ENCODE data around the gene ECM2. TPM values are rescaled to one million over a fixed set of nuclear protein-coding genes. Genes with fewer than 3 reads are reported as not detected.

Gene ECM2
- total RNA-seq, 1 donor from 2014 or later: 0.18 TPM

DNA sequence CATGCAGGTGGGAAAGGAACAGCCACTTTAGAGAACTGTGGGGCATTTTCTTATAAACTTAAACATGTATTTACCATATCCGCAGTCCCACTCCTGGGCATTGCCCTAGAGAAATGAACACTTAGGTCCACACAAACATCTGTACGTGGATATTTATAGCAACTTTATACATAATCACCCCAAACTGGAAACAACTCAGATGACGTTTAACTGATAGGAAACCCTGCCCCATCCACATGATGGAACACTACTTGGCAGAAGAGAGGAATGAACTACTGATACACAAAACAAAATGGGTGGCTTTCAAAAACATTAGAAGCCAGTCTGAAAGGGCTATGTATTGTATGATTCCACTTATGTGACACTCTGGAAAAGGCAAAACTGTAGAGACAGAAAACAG is 22.4 kb downstream of the ECM2 start:
- Mint-ChIP-seq H3K4me1 (ENCODE audit: low read depth, unreplicated experiment) (peaks cover 12% of the 10 kb centered on the region), H3K4me3 (ENCODE audit: unreplicated experiment) (no peak overlapping the region), H3K9me3 (ENCODE audit: unreplicated experiment) (no peaks in the 10 kb centered on the region), H3K27me3 (ENCODE audit: low read depth, unreplicated experiment) (no peaks in the 10 kb centered on the region), H3K27ac (ENCODE audit: unreplicated experiment) (no peak overlapping the region), H3K36me3 (ENCODE audit: low read depth, unreplicated experiment) (no peaks in the 10 kb centered on the region)
- peaks cover 7% of the 10 kb centered on the region for H3K4me1 ChIP-seq (ENCODE audit: insufficient read depth, low read length)
- H2AFZ ChIP-seq (ENCODE audit: low read depth, low read length): no peak overlapping the region
- FAIRE-seq: no peak
- no peaks in the 10 kb centered on the region for H3K27me3 ChIP-seq (ENCODE audit: insufficient read depth, low read length)
- no peak for TF ChIP-seq EZH2 (IDR thresholded peaks at IDR 0.05; ENCODE audit: insufficient read depth, low read length)
- TF ChIP-seq, protein P1, sequence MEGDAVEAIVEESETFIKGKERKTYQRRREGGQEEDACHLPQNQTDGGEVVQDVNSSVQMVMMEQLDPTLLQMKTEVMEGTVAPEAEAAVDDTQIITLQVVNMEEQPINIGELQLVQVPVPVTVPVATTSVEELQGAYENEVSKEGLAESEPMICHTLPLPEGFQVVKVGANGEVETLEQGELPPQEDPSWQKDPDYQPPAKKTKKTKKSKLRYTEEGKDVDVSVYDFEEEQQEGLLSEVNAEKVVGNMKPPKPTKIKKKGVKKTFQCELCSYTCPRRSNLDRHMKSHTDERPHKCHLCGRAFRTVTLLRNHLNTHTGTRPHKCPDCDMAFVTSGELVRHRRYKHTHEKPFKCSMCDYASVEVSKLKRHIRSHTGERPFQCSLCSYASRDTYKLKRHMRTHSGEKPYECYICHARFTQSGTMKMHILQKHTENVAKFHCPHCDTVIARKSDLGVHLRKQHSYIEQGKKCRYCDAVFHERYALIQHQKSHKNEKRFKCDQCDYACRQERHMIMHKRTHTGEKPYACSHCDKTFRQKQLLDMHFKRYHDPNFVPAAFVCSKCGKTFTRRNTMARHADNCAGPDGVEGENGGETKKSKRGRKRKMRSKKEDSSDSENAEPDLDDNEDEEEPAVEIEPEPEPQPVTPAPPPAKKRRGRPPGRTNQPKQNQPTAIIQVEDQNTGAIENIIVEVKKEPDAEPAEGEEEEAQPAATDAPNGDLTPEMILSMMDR (IDR thresholded peaks at IDR 0.05; ENCODE audit: insufficient read depth, low read depth, low read length): no peak
- no peaks in the 10 kb centered on the region for H3K9me3 ChIP-seq (ENCODE audit: insufficient read depth, low read depth, low read length)
- no peak for DNase-seq (ENCODE audit: low read depth)
- H3K4me3 ChIP-seq (ENCODE audit: insufficient read depth, low read depth, low read length): no peak overlapping the region
- H3K4me2 ChIP-seq (ENCODE audit: low read length): no peak overlapping the region
- no peak overlapping the region for H3K9ac ChIP-seq (ENCODE audit: low read length)
- H3K36me3 ChIP-seq (ENCODE audit: insufficient read depth, low read length): no peaks in the 10 kb centered on the region
- H4K20me1 ChIP-seq (ENCODE audit: insufficient read depth, low read length): no peaks in the 10 kb centered on the region
- H3K27ac ChIP-seq (ENCODE audit: low read depth, low read length): no peak overlapping the region
- no peaks in the 10 kb centered on the region for H3K79me2 ChIP-seq (ENCODE audit: insufficient read depth, low read length)

DNA sequence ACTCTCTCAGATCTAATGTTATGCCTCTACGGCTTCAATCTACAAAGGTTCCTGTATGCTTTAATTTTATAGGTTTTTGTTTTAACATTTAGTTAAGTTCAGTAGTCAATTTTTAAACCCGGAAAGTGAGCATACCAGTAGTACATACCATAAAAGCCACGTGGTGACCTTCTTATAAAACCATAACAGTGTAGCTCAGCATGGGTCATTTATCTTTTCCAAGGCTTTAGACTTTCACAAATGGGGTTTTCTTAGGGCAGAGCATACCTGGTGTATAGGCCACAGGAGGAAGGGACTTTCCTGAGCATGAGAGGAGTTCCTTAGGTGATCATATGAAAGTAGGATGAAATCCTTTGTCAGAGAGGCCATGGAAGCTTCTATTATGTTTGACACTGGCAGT is 23.2 kb downstream of the ECM2 start:
- TF ChIP-seq, protein P1 (IDR thresholded peaks at IDR 0.05; ENCODE audit: insufficient read depth, low read depth, low read length): no peak
- no peak for TF ChIP-seq EZH2 (IDR thresholded peaks at IDR 0.05; ENCODE audit: insufficient read depth, low read length)
- Histone ChIP-seq H2AFZ (ENCODE audit: low read depth, low read length) (no peak overlapping the region), H4K20me1 (ENCODE audit: insufficient read depth, low read length) (no peaks in the 10 kb centered on the region), H3K79me2 (ENCODE audit: insufficient read depth, low read length) (no peaks in the 10 kb centered on the region), H3K9me3 (ENCODE audit: insufficient read depth, low read depth, low read length) (no peaks in the 10 kb centered on the region), H3K27me3 (ENCODE audit: insufficient read depth, low read length) (no peaks in the 10 kb centered on the region), H3K9ac (ENCODE audit: low read length) (no peak overlapping the region), H3K36me3 (ENCODE audit: insufficient read depth, low read length) (no peaks in the 10 kb centered on the region), H3K4me1 (ENCODE audit: insufficient read depth, low read length) (peaks cover 7% of the 10 kb centered on the region), H3K4me3 (ENCODE audit: insufficient read depth, low read depth, low read length) (no peak overlapping the region), H3K4me2 (ENCODE audit: low read length) (peak overlapping the region; percentile 24), H3K27ac (ENCODE audit: low read depth, low read length) (no peak overlapping the region)
- Mint-ChIP-seq H3K4me1 (ENCODE audit: low read depth, unreplicated experiment) (peaks cover 12% of the 10 kb centered on the region), H3K4me3 (ENCODE audit: unreplicated experiment) (no peak overlapping the region), H3K36me3 (ENCODE audit: low read depth, unreplicated experiment) (no peaks in the 10 kb centered on the region), H3K27me3 (ENCODE audit: low read depth, unreplicated experiment) (no peaks in the 10 kb centered on the region), H3K27ac (ENCODE audit: unreplicated experiment) (no peak overlapping the region), H3K9me3 (ENCODE audit: unreplicated experiment) (no peaks in the 10 kb centered on the region)
- DNase-seq (ENCODE audit: low read depth) (peak; percentile 72), FAIRE-seq (no peak)

DNA sequence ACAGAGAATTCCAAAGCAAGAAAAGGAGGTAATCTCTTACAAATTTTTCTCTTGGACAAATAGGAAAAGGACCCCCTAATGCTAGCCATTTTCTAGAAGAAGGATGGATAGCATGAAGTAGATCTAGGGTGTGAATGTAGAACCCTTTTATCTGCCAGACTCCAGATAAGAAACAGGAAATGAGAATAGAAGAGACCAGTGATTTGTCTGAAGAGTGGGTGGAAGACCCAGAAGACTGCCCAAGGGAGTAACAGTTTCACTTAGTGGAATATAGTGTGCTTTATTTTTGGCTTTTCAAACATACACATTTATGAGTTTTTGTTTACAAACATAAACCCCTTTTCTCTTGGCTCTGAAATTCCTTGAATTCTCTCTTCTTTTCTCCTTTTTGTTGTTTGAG is 25.0 kb downstream of the ECM2 start:
- no peaks in the 10 kb centered on the region for H4K20me1 ChIP-seq (ENCODE audit: insufficient read depth, low read length)
- H3K79me2 ChIP-seq (ENCODE audit: insufficient read depth, low read length): no peaks in the 10 kb centered on the region
- no peaks in the 10 kb centered on the region for H3K27me3 ChIP-seq (ENCODE audit: insufficient read depth, low read length)
- Mint-ChIP-seq H3K27me3 (ENCODE audit: low read depth, unreplicated experiment) (no peaks in the 10 kb centered on the region), H3K27ac (ENCODE audit: unreplicated experiment) (no peak overlapping the region), H3K4me3 (ENCODE audit: unreplicated experiment) (no peak overlapping the region), H3K4me1 (ENCODE audit: low read depth, unreplicated experiment) (peaks cover 25% of the 10 kb centered on the region), H3K36me3 (ENCODE audit: low read depth, unreplicated experiment) (no peaks in the 10 kb centered on the region), H3K9me3 (ENCODE audit: unreplicated experiment) (no peaks in the 10 kb centered on the region)
- no peak overlapping the region for H3K4me3 ChIP-seq (ENCODE audit: insufficient read depth, low read depth, low read length)
- H3K36me3 ChIP-seq (ENCODE audit: insufficient read depth, low read length): no peaks in the 10 kb centered on the region
- H3K9ac ChIP-seq (ENCODE audit: low read length): no peak overlapping the region
- peaks cover 21% of the 10 kb centered on the region for H3K4me1 ChIP-seq (ENCODE audit: insufficient read depth, low read length)
- no peak overlapping the region for H2AFZ ChIP-seq (ENCODE audit: low read depth, low read length)
- FAIRE-seq (peak; percentile 39), DNase-seq (ENCODE audit: low read depth) (no peak)
- no peak overlapping the region for H3K27ac ChIP-seq (ENCODE audit: low read depth, low read length)
- no peaks in the 10 kb centered on the region for H3K9me3 ChIP-seq (ENCODE audit: insufficient read depth, low read depth, low read length)
- TF ChIP-seq, protein P1 (IDR thresholded peaks at IDR 0.05; ENCODE audit: insufficient read depth, low read depth, low read length): no peak
- no peak for TF ChIP-seq EZH2 (IDR thresholded peaks at IDR 0.05; ENCODE audit: insufficient read depth, low read length)
- no peak overlapping the region for H3K4me2 ChIP-seq (ENCODE audit: low read length)
